ENCODE data around the gene SLC25A38. TPM values are rescaled to one million over a fixed set of nuclear protein-coding genes. Genes with fewer than 3 reads are reported as not detected.
A peak's percentile ranks its signal among the peaks of the same experiment; 100 is the strongest.
"Not testable (repeated sequence)": the region's sequence is repeated elsewhere in the genome, so short reads cannot be mapped to it uniquely, and the experiment has no call there.

SLC25A38 gene
- total and polyA plus RNA-seq, 8 donors, result 14.2 to 29.4 (median 24.0) TPM

- peak overlapping the region in 1 of 4 donors; percentile 44 for H3K27ac ChIP-seq
- no peak for TF ChIP-seq CTCF (IDR thresholded peaks at IDR 0.05)
- peaks cover 5 to 47% (median 25%) of the 10 kb centered on the region in 3 donors for H3K36me3 ChIP-seq
- no peaks in the 10 kb centered on the region for H3K27me3 ChIP-seq
- H3K9me3 ChIP-seq, result no peaks in the 10 kb centered on the region
- ATAC-seq (peak in 1 of 4 donors; percentile 2), DNase-seq (no peak), FAIRE-seq (no peak)
- no peak overlapping the region for H3K4me3 ChIP-seq
- intact Hi-C loops (cut with DNase I), result no loop called here
- peaks cover 4 to 12% (median 10%) of the 10 kb centered on the region in 3 donors for H3K4me1 ChIP-seq
- 75 to 87% methylated on average over 6 of the region's 6 CpGs for WGBS, 2 donors
Observed at GRCh38 chr3:39413691-39414420, 30.7 kb downstream of the SLC25A38 start.

- Histone ChIP-seq H3K4me3 (no peak overlapping the region), H3K9me3 (no peaks in the 10 kb centered on the region), H3K4me1 (peaks cover 1 to 8% (median 4%) of the 10 kb centered on the region in 3 donors), H3K36me3 (peaks cover 5 to 45% (median 25%) of the 10 kb centered on the region in 3 donors), H3K27ac (peak overlapping the region in 1 of 4 donors; percentile 44), H3K27me3 (no peaks in the 10 kb centered on the region)
- DNase-seq (no peak), ATAC-seq (peak in 3 of 4 donors; percentile 35 to 38 (median 37)), FAIRE-seq (no peak)
- TF ChIP-seq CTCF (IDR thresholded peaks at IDR 0.05), result no peak
- intact Hi-C loops (cut with DNase I), result no loop called here
- WGBS, 2 donors, result 64 to 65% methylated on average over 2 of the region's 2 CpGs
Observed at GRCh38 chr3:39414421-39414907, 31.3 kb downstream of the SLC25A38 start.

- peak overlapping the region in 1 of 4 donors; percentile 44 for H3K27ac ChIP-seq
- not testable (repeated sequence) for ATAC-seq, H3K27me3 ChIP-seq
Observed at GRCh38 chr3:39415302-39415701, 32.1 kb downstream of the SLC25A38 start.

GRCh38 chr3:39415983-39416382 is 32.8 kb downstream of the SLC25A38 start:
- 90 to 92% methylated on average over 1 of the region's 1 CpG for whole genome bisulfite sequencing, 2 donors

More at GRCh38 chr3:39415302-39415701, 32.1 kb downstream of the SLC25A38 start:
- peaks cover 5 to 36% (median 19%) of the 10 kb centered on the region in 3 donors for H3K36me3 ChIP-seq
- H3K9me3 ChIP-seq; H3K4me1 ChIP-seq; H3K4me3 ChIP-seq; DNase-seq; FAIRE-seq; intact Hi-C loops (cut with DNase I): not testable (repeated sequence)
- WGBS, 2 donors, result 66 to 75% methylated on average over 3 of the region's 3 CpGs

GRCh38 chr3:39416998-39417397 is 33.8 kb downstream of the SLC25A38 start:
- H3K9me3 ChIP-seq; FAIRE-seq; DNase-seq; intact Hi-C loops (cut with DNase I); H3K4me3 ChIP-seq; H3K27me3 ChIP-seq; H3K27ac ChIP-seq; H3K4me1 ChIP-seq: not testable (repeated sequence)
- peaks cover 5 to 22% (median 5%) of the 10 kb centered on the region in 3 donors for H3K36me3 ChIP-seq
- WGBS, 2 donors, result 20 to 21% methylated on average over 3 of the region's 3 CpGs
- ATAC-seq, result peak in 2 of 4 donors; percentile 4 to 25

More at GRCh38 chr3:39415983-39416382, 32.8 kb downstream of the SLC25A38 start:
- H3K36me3 ChIP-seq, result peaks cover 5 to 32% (median 16%) of the 10 kb centered on the region in 3 donors
- TF ChIP-seq CTCF (IDR thresholded peaks at IDR 0.05), result no peak
- FAIRE-seq (no peak), DNase-seq (no peak), ATAC-seq (peak in 1 of 4 donors; percentile 13)
- no peak overlapping the region for H3K27ac ChIP-seq
- H3K4me1 ChIP-seq, result no peaks in the 10 kb centered on the region
- no peaks in the 10 kb centered on the region for H3K9me3 ChIP-seq
- H3K4me3 ChIP-seq, result no peak overlapping the region
- H3K27me3 ChIP-seq, result no peaks in the 10 kb centered on the region
- intact Hi-C loops (cut with DNase I), result no loop called here

GRCh38 chr3:39418556-39419225 is 35.5 kb downstream of the SLC25A38 start:
- H3K27ac ChIP-seq; H3K9me3 ChIP-seq; H3K27me3 ChIP-seq; H3K36me3 ChIP-seq; H3K4me3 ChIP-seq; H3K4me1 ChIP-seq; intact Hi-C loops (cut with DNase I); FAIRE-seq; ATAC-seq; DNase-seq: not testable (repeated sequence)
- 60 to 67% methylated on average over 12 to 13 of the region's 14 CpGs for WGBS, 2 donors

All from pancreas (tissue), 10 donors.